AG04450 (cell line): ENCODE results near the gene SETD5. TPM values are rescaled to one million over a fixed set of nuclear protein-coding genes. Genes with fewer than 3 reads are reported as not detected.

Experiments
- CTCF ChIA-PET: fragments of 300-600, 350-600 bp; formaldehyde crosslinking; extraction: SDS; loops from one replicate; lab custom pipeline; 2022; ENCODE audit warnings: antibody characterized with exemption, inconsistent platforms; lab: Charles Lee
- POLR2A ChIA-PET: fragments of 350-600 bp; formaldehyde crosslinking; extraction: SDS; loops from one replicate; lab custom pipeline; 2021; ENCODE audit warnings: antibody characterized with exemption, inconsistent platforms; lab: Yijun Ruan, JAX
- DNase-seq: peaks from one replicate; pipeline ENCODE4 v3.0.0-alpha.2; 2011; ENCODE audit warnings: low read depth, low spot score
- H3K27ac ChIP-seq: one replicate; pipeline ENCODE4 v1.5.1; 2012; ENCODE audit warnings: low read depth, low read length, control low read depth
- H3K27me3 ChIP-seq: one replicate; pipeline ENCODE4 v1.6.0; 2012; ENCODE audit warnings: low read length; ENCODE audit not compliant: control insufficient read depth, insufficient read depth
- H3K4me3 ChIP-seq: 2 replicates; pipeline ENCODE4 v1.5.1; 2011; ENCODE audit warnings: mild to moderate bottlenecking, low read depth, low read length, control low read depth
- H3K9me3 ChIP-seq: 2 replicates; pipeline ENCODE4 v1.5.1; 2012; ENCODE audit warnings: low read length; ENCODE audit not compliant: control insufficient read depth, insufficient read depth
- polyA plus RNA-seq: library from polyadenylated mRNA; depleted of rRNA; stranded (reverse); fragments of >200 nt; gene quantifications from 2 replicates; pipeline ENCODE4 v1.2.3, GENCODE V29; 2011
- TF ChIP-seq, protein P1 (sequence below): IDR thresholded peaks from 2 replicates; pipeline ENCODE4 v1.5.1; 2011; ENCODE audit warnings: low read depth, low read length, control low read depth, inconsistent platforms

SETD5 gene
- polyA plus RNA-seq, 1 experiment, result 75.0 TPM

DNA sequence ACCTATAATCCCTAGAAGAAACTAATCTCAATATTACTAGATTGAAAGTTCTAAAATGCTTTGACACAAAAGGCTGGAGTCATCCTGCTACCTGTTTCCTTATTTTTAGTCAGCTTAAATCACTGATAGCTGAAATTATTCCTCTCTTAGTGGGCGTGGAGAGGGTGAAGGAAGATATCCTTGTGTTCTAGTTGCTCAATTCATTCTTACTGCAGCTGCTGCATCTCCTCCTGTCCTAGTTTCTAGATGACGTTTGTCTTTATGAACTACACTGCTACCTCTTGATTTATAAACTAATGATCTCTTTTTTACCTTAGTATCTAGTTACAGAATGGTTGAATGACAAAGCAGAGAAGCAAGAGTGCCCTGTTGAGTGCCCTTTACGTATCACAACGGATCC is 50.7 kb downstream of the SETD5 start:
- CTCF ChIA-PET, result no interaction called here
- Histone ChIP-seq H3K27ac (no peak overlapping the region), H3K4me3 (no peak overlapping the region), H3K27me3 (no peaks in the 10 kb centered on the region), H3K9me3 (no peaks in the 10 kb centered on the region)
- DNase-seq, result no peak
- POLR2A ChIA-PET, result interaction anchor here (1.1 kb wide), 1 partner anchor 52 kb away, joined by 3 read pairs; no protein-coding TSS in a partner anchor
- TF ChIP-seq, protein P1, sequence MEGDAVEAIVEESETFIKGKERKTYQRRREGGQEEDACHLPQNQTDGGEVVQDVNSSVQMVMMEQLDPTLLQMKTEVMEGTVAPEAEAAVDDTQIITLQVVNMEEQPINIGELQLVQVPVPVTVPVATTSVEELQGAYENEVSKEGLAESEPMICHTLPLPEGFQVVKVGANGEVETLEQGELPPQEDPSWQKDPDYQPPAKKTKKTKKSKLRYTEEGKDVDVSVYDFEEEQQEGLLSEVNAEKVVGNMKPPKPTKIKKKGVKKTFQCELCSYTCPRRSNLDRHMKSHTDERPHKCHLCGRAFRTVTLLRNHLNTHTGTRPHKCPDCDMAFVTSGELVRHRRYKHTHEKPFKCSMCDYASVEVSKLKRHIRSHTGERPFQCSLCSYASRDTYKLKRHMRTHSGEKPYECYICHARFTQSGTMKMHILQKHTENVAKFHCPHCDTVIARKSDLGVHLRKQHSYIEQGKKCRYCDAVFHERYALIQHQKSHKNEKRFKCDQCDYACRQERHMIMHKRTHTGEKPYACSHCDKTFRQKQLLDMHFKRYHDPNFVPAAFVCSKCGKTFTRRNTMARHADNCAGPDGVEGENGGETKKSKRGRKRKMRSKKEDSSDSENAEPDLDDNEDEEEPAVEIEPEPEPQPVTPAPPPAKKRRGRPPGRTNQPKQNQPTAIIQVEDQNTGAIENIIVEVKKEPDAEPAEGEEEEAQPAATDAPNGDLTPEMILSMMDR, result no peak

DNA sequence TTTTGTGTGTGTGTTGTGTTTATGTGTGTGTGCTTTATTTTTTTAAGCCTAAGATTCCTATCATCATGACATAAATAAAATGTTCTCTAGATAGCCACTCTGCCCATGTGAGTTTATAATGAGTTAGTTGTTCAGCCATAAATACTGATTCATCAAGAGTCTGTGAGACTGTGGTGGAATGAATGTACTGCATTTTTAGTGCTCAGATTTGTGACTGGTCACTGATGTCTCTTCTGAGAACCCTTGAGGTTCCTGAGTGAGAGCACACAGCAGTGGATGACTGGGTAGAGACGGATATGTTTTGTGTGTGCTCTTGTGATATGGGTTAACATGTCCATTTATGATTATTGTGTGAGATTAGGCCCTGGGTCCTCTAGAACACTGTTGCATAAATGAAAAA is 51.2 kb downstream of the SETD5 start:
- TF ChIP-seq, protein P1, result no peak
- ChIA-PET CTCF (no interaction called here), POLR2A (no interaction called here)
- Histone ChIP-seq H3K27me3 (no peaks in the 10 kb centered on the region), H3K27ac (no peak overlapping the region), H3K9me3 (no peaks in the 10 kb centered on the region), H3K4me3 (no peak overlapping the region)
- no peak for DNase-seq

DNA sequence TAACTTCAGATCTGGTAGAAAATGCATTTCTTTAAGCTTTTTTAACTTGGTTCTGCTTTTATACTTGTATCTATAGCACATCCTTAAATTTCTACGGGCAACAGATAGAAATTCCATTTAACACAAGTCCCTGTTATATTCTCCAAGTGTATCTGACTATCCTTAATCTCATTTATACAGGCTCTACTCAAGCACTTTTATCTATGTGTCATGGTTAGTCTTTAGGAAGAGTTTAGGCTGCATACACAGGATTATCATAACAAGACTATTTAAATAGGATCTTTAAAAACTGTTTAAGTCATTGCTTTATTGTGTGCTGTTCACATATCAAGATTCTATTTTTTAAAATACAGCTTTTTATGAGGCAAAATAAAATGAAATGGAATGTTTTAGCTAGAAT is 52.7 kb downstream of the SETD5 start:
- H3K27me3 ChIP-seq, result no peaks in the 10 kb centered on the region
- TF ChIP-seq, protein P1, result no peak
- H3K9me3 ChIP-seq, result no peaks in the 10 kb centered on the region
- POLR2A ChIA-PET, result no interaction called here
- CTCF ChIA-PET, result interaction anchor here (1.1 kb wide), 1 partner anchor 97 kb away, joined by 3 read pairs; no protein-coding TSS in a partner anchor
- H3K4me3 ChIP-seq, result no peak overlapping the region
- no peak for DNase-seq
- H3K27ac ChIP-seq, result no peak overlapping the region

DNA sequence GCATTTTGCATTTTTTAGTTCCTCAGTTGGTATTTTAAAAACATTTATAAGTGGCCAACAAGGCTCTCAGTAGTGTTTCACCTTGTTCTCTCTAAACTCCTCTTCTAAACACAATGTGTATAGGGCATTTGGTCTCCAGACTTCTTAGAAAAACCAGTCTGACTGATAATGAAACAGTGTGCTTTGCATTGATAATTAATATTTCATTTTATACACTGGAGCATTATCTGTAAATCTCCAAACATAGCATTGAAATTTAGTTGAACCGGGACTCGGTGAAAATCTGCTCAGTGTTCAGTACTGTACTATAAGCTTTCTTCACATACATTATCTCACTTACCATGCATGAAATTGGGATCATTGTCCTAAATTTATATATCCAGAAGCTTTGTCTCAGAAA is 53.6 kb downstream of the SETD5 start:
- no peaks in the 10 kb centered on the region for H3K9me3 ChIP-seq
- DNase-seq, result no peak
- H3K27me3 ChIP-seq, result no peaks in the 10 kb centered on the region
- H3K4me3 ChIP-seq, result no peak overlapping the region
- no peak overlapping the region for H3K27ac ChIP-seq
- TF ChIP-seq, protein P1, result no peak
- ChIA-PET POLR2A (interaction anchor here (0.6 kb wide), 1 partner anchor 63 kb away, joined by 3 read pairs; no protein-coding TSS in a partner anchor), CTCF (no interaction called here)

DNA sequence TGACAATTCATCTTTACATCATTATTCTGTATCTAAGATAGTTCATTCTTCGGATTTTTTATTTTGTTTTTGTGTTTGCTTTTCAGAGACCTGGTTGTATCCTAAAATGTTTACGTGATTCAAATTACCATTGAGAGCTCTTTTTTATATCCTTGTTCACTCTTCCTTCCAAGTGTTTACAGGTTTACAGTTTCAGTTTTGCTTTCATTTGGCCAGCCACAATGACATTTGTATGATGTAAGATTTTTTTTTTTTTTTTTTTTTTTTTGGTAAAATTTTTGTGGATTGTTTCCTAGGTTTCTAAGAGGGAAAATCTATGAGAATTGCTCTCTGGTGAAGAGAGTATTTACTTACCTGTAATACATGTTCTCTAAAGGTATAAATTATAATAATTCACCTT is 55.0 kb downstream of the SETD5 start:
- ChIA-PET POLR2A (interaction anchor here (0.6 to 2.2 kb wide), 3 partner anchors 15 to 56 kb away, joined by 5 to 14 read pairs (median 6); no protein-coding TSS in a partner anchor), CTCF (interaction anchor here (0.7 to 1.3 kb wide), 2 partner anchors 28 to 1284 kb away, joined by 3 read pairs; no protein-coding TSS in a partner anchor)
- TF ChIP-seq, protein P1, result no peak
- DNase-seq, result no peak
- no peak overlapping the region for H3K27ac ChIP-seq
- H3K9me3 ChIP-seq, result no peaks in the 10 kb centered on the region
- no peaks in the 10 kb centered on the region for H3K27me3 ChIP-seq
- no peak overlapping the region for H3K4me3 ChIP-seq
